NCI-H2081 treated with DMSO at 0.1 percent for 48 hours (cell line): ENCODE results near the gene EIF2AK2.

Experiments used
- DNase-seq: peaks from one replicate; lab custom pipeline; 2025; lab: John Stamatoyannopoulos, UW

The EIF2AK2 gene

GRCh38 chr2:37100054-37100453, 56.7 kb downstream of the EIF2AK2 start:
- DNase-seq, result no peak

GRCh38 chr2:37098416-37099118, 58.2 kb downstream of the EIF2AK2 start:
- no peak for DNase-seq

- no peak for DNase-seq
Observed at GRCh38 chr2:37096568-37096967, 60.2 kb downstream of the EIF2AK2 start.

- DNase-seq, result no peak
Observed at GRCh38 chr2:37091873-37092272, 64.9 kb downstream of the EIF2AK2 start.

- no peak for DNase-seq
Observed at GRCh38 chr2:37090019-37090477, 66.7 kb downstream of the EIF2AK2 start.

GRCh38 chr2:37085731-37086147, 71.0 kb downstream of the EIF2AK2 start:
- no peak for DNase-seq

GRCh38 chr2:37084797-37085196, 72.0 kb downstream of the EIF2AK2 start:
- DNase-seq, result no peak

- DNase-seq, result peak; percentile 92
Observed at GRCh38 chr2:37083873-37084794, 72.6 kb downstream of the EIF2AK2 start, which contains the start of the genes GPATCH11 and HEATR5B. GPATCH11 (plus strand) TSS chr2:37084518; CDS start chr2:37088382, 3,864 bp downstream. HEATR5B (minus strand) TSS chr2:37084372; CDS start chr2:37083414, 958 bp downstream.

GRCh38 chr2:37080689-37081088, 76.1 kb downstream of the EIF2AK2 start:
- no peak for DNase-seq

GRCh38 chr2:37080266-37080665, 76.5 kb downstream of the EIF2AK2 start:
- no peak for DNase-seq

GRCh38 chr2:37070931-37071330, 85.8 kb downstream of the EIF2AK2 start:
- no peak for DNase-seq

GRCh38 chr2:37068686-37069085, 88.1 kb downstream of the EIF2AK2 start:
- DNase-seq, result no peak

GRCh38 chr2:37061776-37062175, 95.0 kb downstream of the EIF2AK2 start:
- DNase-seq, result no peak

- no peak for DNase-seq
Observed at GRCh38 chr2:37061013-37061711, 95.6 kb downstream of the EIF2AK2 start.

GRCh38 chr2:37060446-37060845, 96.3 kb downstream of the EIF2AK2 start:
- DNase-seq, result no peak

- DNase-seq, result no peak
Observed at GRCh38 chr2:37059841-37060240, 96.9 kb downstream of the EIF2AK2 start.

GRCh38 chr2:37052600-37053332, 104.0 kb downstream of the EIF2AK2 start:
- no peak for DNase-seq
